OCI-LY3 (cell line): ENCODE data around the gene SKOR1.

Source experiments
- CTCF ChIP-seq: fragments of 200-600, 300-600 bp; sonication (generic); IDR thresholded peaks from 2 replicates; pipeline ENCODE4 v1.5.1; 2014; ENCODE audit warnings: antibody characterized with exemption, low read length, low read depth
- EZH2phosphoT487 ChIP-seq: fragments of 200-600 bp; shearing (Covaris generic); IDR thresholded peaks from 2 replicates; pipeline ENCODE4 v1.6.1; 2018; ENCODE audit warnings: antibody characterized with exemption, mixed run types, low read depth

GRCh38 chr15:67865766-67866165, 40.5 kb downstream of the SKOR1 start:
- TF ChIP-seq CTCF, result no peak
- no peak for TF ChIP-seq EZH2phosphoT487
